Upper lobe of right lung (tissue), 1 donor: ENCODE results near the gene CTNNBL1. TPM values are rescaled to one million over a fixed set of nuclear protein-coding genes. Genes with fewer than 3 reads are reported as not detected.

Source experiments
- ATAC-seq: fragments of 200-7000 bp; cut with Tn5 transposase; one replicate; pipeline ENCODE4 v1.9.1; 2020; ENCODE audit warnings: mild to moderate bottlenecking, moderate library complexity
- DNase-seq: peaks from one replicate; pipeline ENCODE4 v3.0.0-alpha.2; 2020
- H3K27ac ChIP-seq: fragments of 200-600 bp; one replicate; pipeline ENCODE4 v1.8.0; 2022
- H3K27me3 ChIP-seq: fragments of 200-600 bp; one replicate; pipeline ENCODE4 v1.8.0; 2022; ENCODE audit warnings: mild to moderate bottlenecking
- H3K36me3 ChIP-seq: fragments of 200-600 bp; one replicate; pipeline ENCODE4 v1.8.0; 2022
- H3K4me1 ChIP-seq: fragments of 200-600 bp; one replicate; pipeline ENCODE4 v1.8.0; 2022
- H3K4me3 ChIP-seq: fragments of 200-600 bp; one replicate; pipeline ENCODE4 v1.8.0; 2022; ENCODE audit warnings: mild to moderate bottlenecking
- H3K9me3 ChIP-seq: fragments of 200-600 bp; one replicate; pipeline ENCODE4 v1.8.0; 2022
- intact Hi-C: fragments of 100-400 bp; cut with DNase I; formaldehyde crosslinking; loops from one replicate; pipeline ENCODE4 v1.11.0; 2022
- total RNA-seq: library from RNA; stranded (reverse); fragmentation: NEBNext Ultra II Directional; extraction: Animal tissue kit (Norgen Biotek cat#: 25700); gene quantifications from one replicate; pipeline ENCODE4 v1.2.1, GENCODE V29; 2021
- TF ChIP-seq, protein P1 (sequence below): fragments of 200-600 bp; IDR thresholded peaks from one replicate; pipeline ENCODE4 v1.8.0; 2022; ENCODE audit warnings: antibody characterized with exemption
- donor health status: DM: no; HTN: yes; CAD: no; lungs with severe emphysema.

Gene CTNNBL1
- total RNA-seq, 1 donor from 2014 or later = 52.8 TPM

DNA sequence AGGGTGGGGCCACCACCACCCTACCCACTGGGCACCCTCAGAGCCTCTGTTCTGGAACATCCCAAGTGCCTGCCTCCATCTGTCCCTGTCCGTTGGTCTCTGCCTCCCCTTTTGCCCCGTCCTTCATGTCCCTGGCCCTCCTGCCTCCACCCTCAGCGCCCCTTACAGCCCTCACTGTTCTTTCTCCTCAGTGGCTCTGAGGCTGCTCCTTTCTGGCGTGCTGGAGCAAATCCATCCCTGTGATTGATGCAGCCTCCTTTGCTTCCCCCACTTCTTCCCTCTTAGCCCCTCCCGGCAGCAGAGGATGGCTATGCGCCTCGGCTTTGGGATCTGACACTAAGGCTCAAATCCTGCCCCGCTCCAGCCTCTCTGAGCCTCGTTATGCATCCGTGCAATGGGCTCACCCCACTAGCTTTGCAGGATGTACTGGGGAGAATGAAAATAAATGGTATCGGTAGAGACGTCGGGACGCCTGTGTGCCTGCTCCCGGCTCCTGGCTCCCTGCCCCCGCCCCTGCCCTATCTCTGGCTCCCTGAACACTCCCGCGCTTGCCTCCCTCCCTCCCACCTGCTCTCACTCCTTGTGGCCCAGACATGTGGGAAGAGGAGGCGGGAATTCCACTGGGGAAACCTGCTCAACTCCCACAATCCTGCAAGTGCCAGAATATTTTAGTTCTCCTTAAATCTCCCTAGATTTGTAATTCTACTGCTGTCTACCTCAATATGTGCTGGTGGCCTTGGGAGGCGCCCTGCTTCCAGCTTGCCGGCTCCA, 222.2 kb downstream of the CTNNBL1 start:
- DNase-seq (no peak), ATAC-seq (peak; percentile 40)
- Histone ChIP-seq H3K4me1 (peaks cover 8% of the 10 kb centered on the region), H3K27me3 (peaks cover 32% of the 10 kb centered on the region), H3K9me3 (no peaks in the 10 kb centered on the region), H3K27ac (no peak overlapping the region), H3K4me3 (no peak overlapping the region), H3K36me3 (no peaks in the 10 kb centered on the region)
- intact Hi-C loops = no loop called here
- TF ChIP-seq, protein P1, sequence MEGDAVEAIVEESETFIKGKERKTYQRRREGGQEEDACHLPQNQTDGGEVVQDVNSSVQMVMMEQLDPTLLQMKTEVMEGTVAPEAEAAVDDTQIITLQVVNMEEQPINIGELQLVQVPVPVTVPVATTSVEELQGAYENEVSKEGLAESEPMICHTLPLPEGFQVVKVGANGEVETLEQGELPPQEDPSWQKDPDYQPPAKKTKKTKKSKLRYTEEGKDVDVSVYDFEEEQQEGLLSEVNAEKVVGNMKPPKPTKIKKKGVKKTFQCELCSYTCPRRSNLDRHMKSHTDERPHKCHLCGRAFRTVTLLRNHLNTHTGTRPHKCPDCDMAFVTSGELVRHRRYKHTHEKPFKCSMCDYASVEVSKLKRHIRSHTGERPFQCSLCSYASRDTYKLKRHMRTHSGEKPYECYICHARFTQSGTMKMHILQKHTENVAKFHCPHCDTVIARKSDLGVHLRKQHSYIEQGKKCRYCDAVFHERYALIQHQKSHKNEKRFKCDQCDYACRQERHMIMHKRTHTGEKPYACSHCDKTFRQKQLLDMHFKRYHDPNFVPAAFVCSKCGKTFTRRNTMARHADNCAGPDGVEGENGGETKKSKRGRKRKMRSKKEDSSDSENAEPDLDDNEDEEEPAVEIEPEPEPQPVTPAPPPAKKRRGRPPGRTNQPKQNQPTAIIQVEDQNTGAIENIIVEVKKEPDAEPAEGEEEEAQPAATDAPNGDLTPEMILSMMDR = no peak

DNA sequence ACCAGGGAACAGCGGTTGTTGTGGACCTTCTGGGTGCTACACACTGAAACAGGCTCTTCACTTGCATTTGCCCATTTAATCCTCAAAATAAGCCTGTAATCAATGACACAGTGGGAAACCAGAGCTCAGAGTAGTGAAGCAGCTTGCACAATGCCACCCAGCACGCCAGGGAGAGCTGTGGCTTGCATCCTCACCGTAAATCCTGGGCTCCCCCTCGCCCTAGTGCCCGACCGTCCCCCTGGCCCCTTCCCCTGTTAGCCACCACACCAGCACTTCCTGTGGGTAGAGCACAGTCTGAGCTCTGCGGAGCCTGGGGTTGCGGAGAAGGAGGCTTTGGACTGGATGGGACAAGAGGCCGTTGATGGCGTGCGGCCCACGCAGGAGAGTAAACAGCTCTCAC, 223.6 kb downstream of the CTNNBL1 start:
- peaks cover 32% of the 10 kb centered on the region for H3K27me3 ChIP-seq
- TF ChIP-seq, protein P1 = no peak
- H3K4me1 ChIP-seq = peaks cover 8% of the 10 kb centered on the region
- no peak overlapping the region for H3K27ac ChIP-seq
- no peaks in the 10 kb centered on the region for H3K9me3 ChIP-seq
- ATAC-seq (no peak), DNase-seq (no peak)
- H3K4me3 ChIP-seq = no peak overlapping the region
- H3K36me3 ChIP-seq = no peaks in the 10 kb centered on the region
- intact Hi-C loops = no loop called here

DNA sequence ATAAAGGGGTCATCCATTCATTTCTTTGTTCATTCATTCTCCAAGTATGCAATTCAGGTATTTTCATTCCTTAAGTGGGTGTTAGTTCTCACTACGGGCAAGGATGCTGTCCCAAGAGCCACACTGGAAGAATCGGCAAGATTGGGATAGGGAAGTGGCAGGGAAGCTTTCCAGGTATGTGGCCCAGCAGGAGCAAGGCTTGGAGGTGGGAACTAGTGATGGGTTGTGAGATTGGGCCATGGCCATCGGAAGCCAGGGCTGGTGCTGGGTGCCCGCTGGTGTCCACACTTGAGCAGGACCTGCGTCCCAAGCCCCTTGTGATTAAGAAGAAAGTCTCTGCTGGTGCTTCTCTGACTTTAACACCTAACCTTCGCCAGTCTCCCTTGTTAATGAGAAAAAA, 224.2 kb downstream of the CTNNBL1 start:
- H3K36me3 ChIP-seq = no peaks in the 10 kb centered on the region
- no peaks in the 10 kb centered on the region for H3K9me3 ChIP-seq
- intact Hi-C loops = no loop called here
- TF ChIP-seq, protein P1 = no peak
- H3K4me3 ChIP-seq = no peak overlapping the region
- peaks cover 27% of the 10 kb centered on the region for H3K27me3 ChIP-seq
- peaks cover 8% of the 10 kb centered on the region for H3K4me1 ChIP-seq
- no peak for ATAC-seq
- DNase-seq = no peak
- H3K27ac ChIP-seq = no peak overlapping the region

DNA sequence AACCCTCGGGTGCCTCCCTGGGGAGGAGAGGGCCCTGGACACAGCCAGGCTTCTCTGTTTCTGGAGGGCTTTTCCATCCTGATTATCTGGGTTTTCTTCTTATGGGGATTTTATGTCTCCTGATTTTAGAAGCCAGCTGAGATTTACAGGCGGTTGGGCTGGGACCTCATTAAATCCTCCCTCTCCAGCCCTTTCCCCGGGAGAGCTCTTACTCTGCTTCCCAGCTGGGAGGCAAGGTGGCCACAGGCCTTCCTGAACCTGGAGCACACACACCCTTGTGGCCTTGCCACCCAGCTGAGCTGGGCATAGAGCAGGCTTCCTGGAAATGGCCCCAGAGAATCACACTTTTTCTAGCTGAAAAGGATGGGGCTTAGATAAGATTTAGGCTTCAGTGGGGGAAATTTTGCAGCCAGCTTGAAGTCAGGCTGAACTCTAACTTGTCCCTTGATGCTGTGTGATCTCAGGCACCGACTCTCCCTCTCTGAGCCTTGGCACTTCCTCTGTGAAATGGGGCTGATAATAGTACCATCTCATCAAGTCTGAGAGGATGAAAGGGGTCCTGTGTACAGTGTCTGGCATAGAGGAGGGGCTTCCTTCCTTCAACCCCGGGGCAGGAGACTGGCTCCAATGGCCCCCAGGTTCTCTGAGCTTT, 225.7 kb downstream of the CTNNBL1 start:
- no peaks in the 10 kb centered on the region for H3K9me3 ChIP-seq
- TF ChIP-seq, protein P1 = no peak
- no peaks in the 10 kb centered on the region for H3K36me3 ChIP-seq
- H3K4me1 ChIP-seq = peaks cover 8% of the 10 kb centered on the region
- intact Hi-C loops = no loop called here
- ATAC-seq (no peak), DNase-seq (no peak)
- no peak overlapping the region for H3K27ac ChIP-seq
- H3K4me3 ChIP-seq = no peak overlapping the region
- peaks cover 21% of the 10 kb centered on the region for H3K27me3 ChIP-seq

DNA sequence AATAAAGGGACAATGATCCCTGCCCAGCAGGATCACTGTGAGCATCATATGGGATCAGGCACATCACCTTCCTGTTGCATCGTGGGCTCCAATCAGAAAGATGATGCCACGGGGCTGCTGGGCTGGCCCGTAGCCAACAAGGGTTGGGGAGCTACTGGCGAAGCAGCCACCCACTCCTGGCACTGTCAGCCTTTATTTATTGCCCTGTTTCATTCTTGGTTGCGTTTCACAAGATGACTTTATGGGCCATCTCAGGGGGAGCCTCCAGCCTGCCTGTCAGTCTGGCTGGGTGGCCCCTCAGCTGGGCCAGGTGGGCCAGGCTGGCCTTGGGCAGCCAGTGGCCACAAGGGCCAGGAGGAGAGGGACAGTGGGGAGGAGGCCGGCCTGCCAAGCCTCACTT, 226.4 kb downstream of the CTNNBL1 start:
- DNase-seq (no peak), ATAC-seq (no peak)
- peaks cover under 1% of the 10 kb centered on the region for H3K4me1 ChIP-seq
- H3K9me3 ChIP-seq = no peaks in the 10 kb centered on the region
- H3K27ac ChIP-seq = no peak overlapping the region
- H3K27me3 ChIP-seq = peaks cover 13% of the 10 kb centered on the region
- intact Hi-C loops = no loop called here
- TF ChIP-seq, protein P1 = no peak
- no peaks in the 10 kb centered on the region for H3K36me3 ChIP-seq
- H3K4me3 ChIP-seq = no peak overlapping the region
